ENCODE results near the gene MASTL. TPM values are rescaled to one million over a fixed set of nuclear protein-coding genes. Genes with fewer than 3 reads are reported as not detected.

The MASTL gene
- 7.2 and 11.3 TPM in 2 replicates for total RNA-seq

GRCh38 chr10:27155066-27155754 is at the start of gene MASTL:
Gene MASTL (plus strand): TSS chr10:27155352. CDS start chr10:27155427, 75 bp downstream.

Other genes with a start within 250 kb of the MASTL start
- 7.2 and 7.8 TPM in 2 replicates for gene ANKRD26, start 54.9 kb upstream of the MASTL start, total RNA-seq
- gene YME1L1, start 968 bp upstream of the MASTL start, total RNA-seq, result 93.8 and 107 TPM in 2 replicates
- 18.7 and 19.2 TPM in 2 replicates for gene ACBD5, start 85.4 kb downstream of the MASTL start, total RNA-seq

Measured in endothelial cell of coronary artery (primary cell).